Measurements from ENCODE around the gene NFIX.

- TF ChIP-seq CTCF (IDR thresholded peaks at IDR 0.05 in 4 of 5, conservative IDR thresholded peaks at IDR 0.05 in 1 of 5) (no peak), POLR2A (IDR thresholded peaks at IDR 0.05) (no peak)
Measured at GRCh38 chr19:13120031-13120430, 124.8 kb downstream of the NFIX start.

All from gastrocnemius medialis (tissue), 4 donors.